PFSK-1 (cell line): Measurements from ENCODE around the gene CHRNB2.

Experiments used
- POLR2AphosphoS5 ChIP-seq: IDR thresholded peaks from 2 replicates; pipeline ENCODE4 v1.6.1; 2012; ENCODE audit warnings: low read depth, mild to moderate bottlenecking, control low read depth, low read length, moderate library complexity
- SIN3A ChIP-seq: IDR thresholded peaks from 2 replicates; pipeline ENCODE4 v1.6.1; 2012; ENCODE audit warnings: mild to moderate bottlenecking, low read length, moderate library complexity, borderline replicate concordance; ENCODE audit not compliant: insufficient read depth
- TAF1 ChIP-seq: IDR thresholded peaks from 2 replicates; pipeline ENCODE4 v1.6.1; 2012; ENCODE audit warnings: low read length, control low read depth, borderline replicate concordance; ENCODE audit not compliant: insufficient read depth

- no peak for TF ChIP-seq POLR2AphosphoS5
- no peak for TF ChIP-seq TAF1
- TF ChIP-seq SIN3A, result no peak
Observed at GRCh38 chr1:154520333-154520732, 47.2 kb upstream of the CHRNB2 start.
